ENCODE results near the gene LIPK.

The LIPK gene

DNA sequence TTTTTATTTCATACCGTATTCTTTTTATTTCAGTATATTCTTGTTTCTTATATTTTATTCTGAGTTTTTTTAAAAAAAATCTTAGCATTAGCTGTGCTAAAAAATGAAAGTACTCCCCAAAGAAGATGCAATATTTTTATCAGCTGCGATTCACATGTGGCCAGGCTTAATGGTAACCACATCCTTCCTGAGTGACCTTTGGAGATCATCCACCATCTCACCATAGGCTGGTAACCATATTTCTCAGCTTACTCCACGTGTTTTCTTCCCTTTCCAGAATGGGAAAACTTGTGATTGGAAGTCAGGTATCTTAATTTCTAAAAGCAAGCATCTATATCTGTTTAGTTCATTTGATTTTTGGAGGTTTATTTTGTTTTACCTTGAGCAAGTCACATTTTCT, 77.7 kb downstream of the LIPK start:
- no peak for DNase-seq (ENCODE audit: low read depth in 1 of 2, low spot score in 1 of 2)

DNA sequence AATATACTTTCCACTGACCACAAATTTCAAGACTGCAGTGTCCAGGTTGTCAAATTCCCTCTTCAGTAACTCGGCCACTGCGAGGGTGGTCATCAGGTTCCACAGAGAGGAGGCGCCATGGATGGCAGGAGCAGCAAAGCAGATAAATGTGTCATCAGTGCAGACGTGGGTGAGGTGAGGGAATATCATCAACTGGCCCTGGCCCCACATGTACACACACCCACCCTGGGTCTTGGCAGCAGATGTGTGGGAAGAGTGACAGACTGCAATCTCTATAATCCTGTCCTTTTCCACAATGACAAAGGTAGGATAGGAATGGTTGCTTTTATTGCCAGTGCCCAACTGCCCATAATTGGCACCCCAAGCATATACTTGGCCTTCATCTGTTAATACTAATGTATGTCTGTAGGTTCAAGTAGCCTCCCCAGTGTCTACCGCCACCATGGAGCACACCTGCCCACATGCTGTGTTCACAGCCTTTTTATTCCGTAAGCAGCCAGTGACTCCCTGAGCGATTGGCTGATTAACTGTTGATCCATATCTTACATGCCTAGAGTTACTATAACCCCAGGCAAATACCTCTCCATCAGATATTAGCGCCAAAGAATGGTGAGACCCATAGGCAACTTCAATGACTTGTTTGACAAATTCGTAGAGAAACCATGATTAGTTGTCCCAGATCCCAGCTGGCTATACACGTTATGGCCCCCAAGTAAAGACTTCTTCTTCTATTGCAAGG, 80.2 kb downstream of the LIPK start:
- DNase-seq (ENCODE audit: low read depth in 1 of 2, low spot score in 1 of 2) = no peak

DNA sequence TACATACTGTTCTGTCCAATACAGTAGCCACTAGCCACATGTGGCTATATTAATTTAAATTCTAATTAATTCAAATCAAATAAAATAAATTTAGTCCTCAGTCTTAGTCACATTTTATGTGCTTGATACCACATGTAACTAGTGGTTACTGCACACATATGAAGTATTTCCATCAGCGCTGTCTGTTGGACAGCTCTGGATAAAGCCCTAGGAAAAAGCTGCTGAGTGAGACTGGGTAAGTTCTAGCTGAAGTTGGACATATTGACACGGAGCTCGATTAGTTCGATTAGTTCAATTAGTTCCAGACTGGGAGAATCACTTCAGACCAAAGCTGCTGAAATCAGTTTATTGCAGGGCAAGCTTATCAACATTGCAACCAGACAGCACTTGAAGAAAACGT, 81.4 kb downstream of the LIPK start:
- DNase-seq (ENCODE audit: low read depth in 1 of 2, low spot score in 1 of 2) = no peak

DNA sequence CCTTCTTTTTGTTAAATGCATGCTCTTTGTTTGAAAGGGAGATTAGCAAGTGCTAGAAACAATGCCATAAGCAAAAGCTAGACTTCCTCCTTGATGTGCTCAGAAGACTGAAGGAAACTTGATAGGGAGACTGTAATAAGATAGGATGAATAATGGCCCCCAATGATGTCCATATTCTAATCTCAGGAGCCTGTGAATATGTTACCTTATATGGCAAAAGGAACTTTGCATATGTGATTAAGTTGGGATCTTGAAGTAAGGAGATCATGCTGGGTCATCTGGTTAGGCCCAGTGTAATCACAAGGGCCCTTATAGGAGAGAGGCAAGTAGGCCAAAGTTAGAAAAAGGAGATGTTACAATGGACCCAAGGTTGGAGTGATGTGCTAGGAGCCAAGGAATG, 82.9 kb downstream of the LIPK start:
- no peak for DNase-seq (ENCODE audit: low read depth in 1 of 2, low spot score in 1 of 2)

DNA sequence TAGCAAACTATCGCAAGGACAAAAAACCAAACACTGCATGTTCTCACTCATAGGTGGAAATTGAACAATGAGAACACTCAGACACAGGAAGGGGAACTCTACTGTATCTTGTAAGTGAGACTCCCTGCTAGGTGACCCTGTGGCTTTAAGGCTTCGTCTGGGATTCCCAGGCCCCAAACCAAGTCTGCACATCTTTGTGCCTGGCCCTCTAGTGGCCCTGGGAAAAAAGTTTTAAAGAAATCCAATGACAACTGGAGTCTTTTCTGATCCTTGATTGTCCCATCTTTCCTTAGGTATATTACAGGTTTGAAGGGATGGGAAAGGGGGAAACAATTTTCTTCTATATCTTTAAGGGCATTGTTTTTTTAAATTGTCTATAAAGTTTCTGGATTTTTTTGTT, 85.9 kb downstream of the LIPK start:
- no peak for DNase-seq (ENCODE audit: low read depth in 1 of 2, low spot score in 1 of 2)

DNA sequence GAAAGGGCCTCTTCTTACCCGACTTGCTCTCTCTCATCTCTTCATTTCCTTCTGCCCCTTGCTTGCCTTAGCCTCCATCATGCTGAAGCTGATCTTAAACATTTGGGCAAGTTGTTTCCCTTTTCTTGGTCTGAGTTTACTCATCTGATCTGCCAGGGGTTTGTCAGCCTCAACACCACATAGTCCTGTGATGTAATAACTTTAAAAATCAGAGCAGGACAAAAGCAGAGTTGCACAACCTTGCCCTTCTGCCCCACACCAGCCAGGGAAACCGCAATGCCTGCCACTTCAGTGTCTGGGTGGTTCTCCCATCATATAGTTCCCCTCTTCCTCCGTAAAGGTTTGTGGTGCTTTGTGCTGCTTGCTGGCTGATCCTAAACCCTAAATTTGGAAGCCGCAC, 86.6 kb downstream of the LIPK start:
- no peak for DNase-seq (ENCODE audit: low read depth in 1 of 2, low spot score in 1 of 2)

DNA sequence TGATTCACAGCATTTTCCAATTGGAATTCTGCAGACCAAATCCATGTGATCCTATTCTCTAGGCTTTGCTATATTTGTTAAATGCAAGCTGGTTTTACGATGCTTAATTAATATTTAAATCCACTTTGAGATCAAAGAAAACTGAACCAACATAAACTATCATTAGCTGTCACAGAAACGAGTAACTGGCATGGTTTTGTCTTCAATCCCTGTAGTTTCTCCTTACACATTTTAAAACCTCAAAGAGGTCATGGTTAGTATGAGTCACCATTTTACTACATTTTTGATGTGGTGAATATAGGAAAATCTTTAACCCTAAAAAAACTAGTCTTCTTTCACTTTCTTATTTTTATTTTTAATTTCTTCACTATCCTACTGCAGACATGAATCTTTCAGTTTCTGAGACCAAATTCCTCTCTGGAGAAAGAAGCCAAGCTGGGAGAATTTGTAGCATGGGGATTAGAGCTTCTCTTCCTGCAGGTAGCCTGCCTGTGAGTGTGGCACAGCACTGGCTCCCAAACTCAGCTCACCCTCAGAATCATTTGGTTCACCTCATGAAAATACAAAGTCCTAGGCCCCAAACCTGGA, 87.8 kb downstream of the LIPK start:
- DNase-seq (ENCODE audit: low read depth in 1 of 2, low spot score in 1 of 2) = no peak

DNA sequence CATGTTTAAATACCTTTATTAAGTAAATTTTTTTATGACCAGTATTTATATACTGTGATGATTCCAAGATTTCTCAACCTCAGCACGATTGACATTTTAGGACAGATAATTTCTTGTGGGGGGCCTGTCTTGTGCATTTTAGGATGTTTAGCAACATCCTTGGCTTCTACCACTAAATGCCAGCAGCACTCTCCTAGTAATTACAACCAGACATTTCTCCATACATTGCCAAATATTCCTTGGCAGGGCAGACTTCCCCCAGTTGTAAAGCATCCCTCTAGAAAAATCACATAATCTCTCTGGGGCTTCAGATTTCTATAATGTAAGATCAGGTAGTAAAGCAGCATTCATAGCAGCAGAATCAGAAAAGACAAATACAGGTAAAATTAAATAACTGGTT, 88.7 kb downstream of the LIPK start:
- DNase-seq (ENCODE audit: low read depth in 1 of 2, low spot score in 1 of 2) = no peak

DNA sequence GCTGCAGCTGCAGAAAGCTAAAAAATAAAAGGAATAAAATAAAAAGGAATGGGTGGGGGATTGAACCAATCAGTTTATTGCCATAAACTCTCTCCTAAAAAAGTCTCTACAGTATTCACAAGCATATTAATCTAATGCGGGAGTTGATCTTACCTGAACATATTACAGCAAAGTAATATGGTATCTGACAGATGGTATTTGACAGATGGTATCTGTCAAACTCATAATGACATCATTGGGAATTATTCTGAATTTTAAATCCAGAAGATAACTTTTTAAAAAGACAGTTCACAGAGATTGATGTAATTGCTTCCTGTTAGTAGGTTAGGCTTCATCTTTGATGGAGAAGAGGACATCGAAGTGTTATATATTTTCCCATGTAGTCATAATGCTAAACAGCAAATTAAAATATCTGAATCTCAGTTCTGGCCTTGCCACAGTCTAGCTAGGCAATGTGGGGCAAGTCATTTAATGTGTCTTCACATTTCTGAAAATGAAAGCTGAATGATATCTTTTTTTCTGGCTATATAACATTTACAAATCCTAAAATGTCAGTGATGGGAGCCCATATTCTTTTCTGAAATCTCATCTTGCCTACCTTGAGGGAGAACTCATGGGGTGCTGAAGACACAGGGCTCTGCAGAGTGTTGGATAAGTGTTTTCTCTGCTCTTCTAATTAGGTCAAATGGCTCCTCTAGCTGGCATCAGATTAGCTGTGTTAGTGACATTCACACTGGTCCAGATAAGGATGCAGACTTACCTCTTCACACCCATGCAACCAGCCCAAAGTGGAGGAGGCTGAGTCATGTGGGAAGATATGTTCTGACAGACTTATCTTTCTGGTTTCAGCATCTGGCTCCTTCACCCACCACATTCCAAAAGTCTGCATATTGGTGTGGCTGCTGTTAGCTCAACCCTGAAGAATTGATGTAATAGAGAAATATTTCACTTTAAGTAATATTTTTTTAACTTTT, 94.4 kb downstream of the LIPK start:
- no peak for DNase-seq (ENCODE audit: low read depth in 1 of 2, low spot score in 1 of 2)

All from activated T-helper 1 cell treated with anti-CD3 and anti-CD28 coated beads, Interleukin-2, amount 50 U/mL, for 16 hours (primary cell).